Loucy (cell line): Measurements from ENCODE around the gene MATN4.
A peak's percentile ranks its signal among the peaks of the same experiment; 100 is the strongest.

ENCODE experiments used
- H2AFZ ChIP-seq: fragments of 200-600 bp; sonication (generic); 2 replicates; pipeline ENCODE4 v1.6.0; 2016; ENCODE audit warnings: antibody characterized with exemption, mild to moderate bottlenecking, low read length, moderate library complexity
- H3F3A ChIP-seq: fragments of 200-600 bp; 2 replicates; pipeline ENCODE4 v1.6.0; 2016; ENCODE audit warnings: antibody characterized with exemption, low read depth, mild to moderate bottlenecking
- H3K27me3 ChIP-seq: fragments of 200-600 bp; sonication (generic); 2 replicates; pipeline ENCODE4 v1.6.1; 2014; ENCODE audit warnings: low read length, mild to moderate bottlenecking; ENCODE audit not compliant: insufficient read depth, poor library complexity, severe bottlenecking
- H3K36me3 ChIP-seq: fragments of 200-600 bp; sonication (generic); 2 replicates; pipeline ENCODE4 v1.6.1; 2016; ENCODE audit warnings: low read length; ENCODE audit not compliant: insufficient read depth
- H3K4me1 ChIP-seq: fragments of 200-600 bp; sonication (generic); 2 replicates; pipeline ENCODE4 v1.5.1; 2014; ENCODE audit warnings: low read length, mild to moderate bottlenecking; ENCODE audit not compliant: insufficient read depth, poor library complexity, severe bottlenecking
- H3K4me2 ChIP-seq: fragments of 200-600 bp; sonication (generic); 2 replicates; pipeline ENCODE4 v1.6.0; 2014; ENCODE audit warnings: antibody characterized with exemption, low read length, low read depth, mild to moderate bottlenecking; ENCODE audit not compliant: poor library complexity, severe bottlenecking
- H3K4me3 ChIP-seq: fragments of 200-600 bp; sonication (generic); 2 replicates; pipeline ENCODE4 v1.5.1; 2014; ENCODE audit warnings: low read length, mild to moderate bottlenecking, mixed read lengths; ENCODE audit not compliant: poor library complexity, severe bottlenecking
- H3K79me2 ChIP-seq: fragments of 200-600 bp; sonication (generic); 2 replicates; pipeline ENCODE4 v1.6.1; 2014; ENCODE audit warnings: low read length; ENCODE audit not compliant: insufficient read depth
- H3K9ac ChIP-seq: fragments of 200-600 bp; sonication (generic); 2 replicates; pipeline ENCODE4 v1.6.0; 2014; ENCODE audit warnings: mild to moderate bottlenecking, low read depth, low read length, moderate library complexity; ENCODE audit not compliant: poor library complexity, severe bottlenecking
- H3K9me2 ChIP-seq: fragments of 200-600 bp; sonication (generic); replicated peaks from 2 replicates; pipeline ENCODE4 v1.6.1; 2016; ENCODE audit warnings: low read depth, low read length, mixed read lengths
- H3K9me3 ChIP-seq: fragments of 200-600 bp; sonication (generic); 2 replicates; pipeline ENCODE4 v1.6.1; 2014; ENCODE audit warnings: mild to moderate bottlenecking, antibody characterized with exemption, low read length, low read depth; ENCODE audit not compliant: insufficient read depth
- H4K20me1 ChIP-seq: fragments of 200-600 bp; sonication (generic); 2 replicates; pipeline ENCODE4 v1.6.0; 2014; ENCODE audit warnings: antibody characterized with exemption, low read length, mild to moderate bottlenecking; ENCODE audit not compliant: insufficient read depth, poor library complexity, severe bottlenecking
- EZH2phosphoT487 ChIP-seq: fragments of 200-600 bp; IDR thresholded peaks from 2 replicates; pipeline ENCODE4 v1.6.1; 2018; ENCODE audit warnings: antibody characterized with exemption, mild to moderate bottlenecking, moderate library complexity, borderline replicate concordance
- TF ChIP-seq, protein P1 (sequence below): fragments of 200-600 bp; sonication (generic); conservative IDR thresholded peaks from 2 replicates; pipeline ENCODE4 v1.5.1; 2014; ENCODE audit warnings: mild to moderate bottlenecking, antibody characterized with exemption, low read length

The MATN4 gene

GRCh38 chr20:45347936-45348778, 40.1 kb upstream of the MATN4 start, which contains the start of gene SDC4:
Gene SDC4, minus strand, starts transcription at chr20:45348424. Its CDS starts 40 bp downstream, at chr20:45348384.
- H4K20me1 ChIP-seq = no peaks in the 10 kb centered on the region
- H3K27me3 ChIP-seq = no peaks in the 10 kb centered on the region
- H3K79me2 ChIP-seq = no peaks in the 10 kb centered on the region
- H3K4me1 ChIP-seq = peaks cover 33% of the 10 kb centered on the region
- no peaks in the 10 kb centered on the region for H3F3A ChIP-seq
- H3K9ac ChIP-seq = no peak within 1 kb of the TSS
- H3K9me3 ChIP-seq = no peaks in the 10 kb centered on the region
- H2AFZ ChIP-seq = no peak within 1 kb of the TSS
- no peak within 1 kb of the TSS for H3K4me2 ChIP-seq
- TF ChIP-seq, protein P1, sequence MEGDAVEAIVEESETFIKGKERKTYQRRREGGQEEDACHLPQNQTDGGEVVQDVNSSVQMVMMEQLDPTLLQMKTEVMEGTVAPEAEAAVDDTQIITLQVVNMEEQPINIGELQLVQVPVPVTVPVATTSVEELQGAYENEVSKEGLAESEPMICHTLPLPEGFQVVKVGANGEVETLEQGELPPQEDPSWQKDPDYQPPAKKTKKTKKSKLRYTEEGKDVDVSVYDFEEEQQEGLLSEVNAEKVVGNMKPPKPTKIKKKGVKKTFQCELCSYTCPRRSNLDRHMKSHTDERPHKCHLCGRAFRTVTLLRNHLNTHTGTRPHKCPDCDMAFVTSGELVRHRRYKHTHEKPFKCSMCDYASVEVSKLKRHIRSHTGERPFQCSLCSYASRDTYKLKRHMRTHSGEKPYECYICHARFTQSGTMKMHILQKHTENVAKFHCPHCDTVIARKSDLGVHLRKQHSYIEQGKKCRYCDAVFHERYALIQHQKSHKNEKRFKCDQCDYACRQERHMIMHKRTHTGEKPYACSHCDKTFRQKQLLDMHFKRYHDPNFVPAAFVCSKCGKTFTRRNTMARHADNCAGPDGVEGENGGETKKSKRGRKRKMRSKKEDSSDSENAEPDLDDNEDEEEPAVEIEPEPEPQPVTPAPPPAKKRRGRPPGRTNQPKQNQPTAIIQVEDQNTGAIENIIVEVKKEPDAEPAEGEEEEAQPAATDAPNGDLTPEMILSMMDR = no peak
- TF ChIP-seq EZH2phosphoT487 = no peak
- no peaks in the 10 kb centered on the region for H3K36me3 ChIP-seq
- H3K4me3 ChIP-seq = no peak within 1 kb of the TSS
- no peaks in the 10 kb centered on the region for H3K9me2 ChIP-seq

- H4K20me1 ChIP-seq = no peaks in the 10 kb centered on the region
- no peak overlapping the region for H3K4me3 ChIP-seq
- H2AFZ ChIP-seq = no peak overlapping the region
- peaks cover 33% of the 10 kb centered on the region for H3K4me1 ChIP-seq
- H3K4me2 ChIP-seq = no peak overlapping the region
- H3K9me3 ChIP-seq = no peaks in the 10 kb centered on the region
- no peak overlapping the region for H3K9ac ChIP-seq
- no peaks in the 10 kb centered on the region for H3F3A ChIP-seq
- H3K27me3 ChIP-seq = no peaks in the 10 kb centered on the region
- no peaks in the 10 kb centered on the region for H3K9me2 ChIP-seq
- no peaks in the 10 kb centered on the region for H3K36me3 ChIP-seq
- no peaks in the 10 kb centered on the region for H3K79me2 ChIP-seq
- TF ChIP-seq EZH2phosphoT487 = no peak
Observed at GRCh38 chr20:45347297-45347935, 39.3 kb upstream of the MATN4 start.

- Histone ChIP-seq H3K4me3 (no peak overlapping the region), H3K9ac (no peak overlapping the region), H2AFZ (no peak overlapping the region), H3K4me1 (peaks cover 34% of the 10 kb centered on the region), H3K27me3 (no peaks in the 10 kb centered on the region), H3F3A (no peaks in the 10 kb centered on the region), H3K79me2 (no peaks in the 10 kb centered on the region), H3K36me3 (no peaks in the 10 kb centered on the region), H3K9me3 (no peaks in the 10 kb centered on the region), H3K9me2 (no peaks in the 10 kb centered on the region), H4K20me1 (no peaks in the 10 kb centered on the region), H3K4me2 (peak overlapping the region; percentile 57)
- no peak for TF ChIP-seq EZH2phosphoT487
- TF ChIP-seq, protein P1 = no peak
Observed at GRCh38 chr20:45346851-45347250, 38.8 kb upstream of the MATN4 start.
